GM12878 (cell line): ENCODE results near the gene TK1. TPM values are rescaled to one million over a fixed set of nuclear protein-coding genes. Genes with fewer than 3 reads are reported as not detected.

Experiments
- ATAC-seq: fragments of 200-7000 bp; cut with Tn5 transposase; 3 replicates; pipeline ENCODE4 v1.9.1; 2020; ENCODE audit warnings: mild to moderate bottlenecking, moderate library complexity
- BruUV-seq: library from RNA; stranded (reverse); fragments of 400-500 nt; replicated peaks from 2 replicates; lab custom pipeline; 2021; lab: Mats Ljungman, UMichigan
- CTCF ChIA-PET: fragments of 300-600 bp; sonication (Branson Sonifier 250); formaldehyde crosslinking; extraction: SDS; loops from one replicate; lab custom pipeline; 2021; ENCODE audit warnings: inconsistent platforms; lab: Yijun Ruan, JAX
- POLR2A ChIA-PET: fragments of 350-600 bp; formaldehyde crosslinking; extraction: SDS; loops from one replicate; lab custom pipeline; 2021; ENCODE audit warnings: inconsistent platforms; lab: Charles Lee
- RAD21 ChIA-PET: fragments of 300-600 bp; sonication (Branson Sonifier 250); formaldehyde crosslinking; loops from one replicate; lab custom pipeline; 2023; ENCODE audit warnings: antibody characterized with exemption; ENCODE audit not compliant: unreplicated experiment; lab: Charles Lee
- SMC1A ChIA-PET: fragments of 300-600 bp; sonication (Branson Sonifier 250); formaldehyde crosslinking; loops from one replicate; lab custom pipeline; 2023; ENCODE audit not compliant: unreplicated experiment, uncharacterized antibody; lab: Charles Lee
- DNase-seq: peaks from one replicate; pipeline ENCODE4 v3.0.0-alpha.2; 2011; ENCODE audit warnings: low read depth, low spot score
- FAIRE-seq: peaks from 3 replicates; lab custom pipeline; 2011; peaks lifted over from hg19 to GRCh38; lab: Jason Lieb, UNC
- H2AFZ ChIP-seq: 2 replicates; pipeline ENCODE4 v1.6.0; 2011; ENCODE audit warnings: low read depth, low read length, control low read depth; ENCODE audit not compliant: control insufficient read depth
- H3K27ac ChIP-seq: 2 replicates; pipeline ENCODE4 v1.5.1; 2011; ENCODE audit warnings: control low read depth; ENCODE audit not compliant: control insufficient read depth, insufficient read depth
- H3K27me3 ChIP-seq, 2 experiments: replicated peaks in 1 of 2; 2 replicates each; pipeline versions ENCODE4 v1.6.0 to v1.6.1; 2011; ENCODE audit warnings: low read length in 1 of 2; ENCODE audit not compliant: control insufficient read depth in 2 of 2, insufficient read depth in 2 of 2
- H3K36me3 ChIP-seq, 2 experiments: 2 replicates each; pipeline ENCODE4 v1.5.1; 2011; ENCODE audit warnings: low read length in 1 of 2; ENCODE audit not compliant: control insufficient read depth in 2 of 2, insufficient read depth in 2 of 2
- H3K4me1 ChIP-seq: 2 replicates; pipeline ENCODE4 v1.6.1; 2011; ENCODE audit warnings: mild to moderate bottlenecking, low read length, moderate library complexity, mixed read lengths; ENCODE audit not compliant: control insufficient read depth, insufficient read depth
- H3K4me2 ChIP-seq: 2 replicates; pipeline ENCODE4 v1.6.0; 2011; ENCODE audit warnings: control low read depth; ENCODE audit not compliant: control insufficient read depth, insufficient read depth
- H3K4me3 ChIP-seq: fragments of 200-600 bp; sonication (generic); 2 replicates; pipeline ENCODE4 v1.5.1; 2016
- H3K79me2 ChIP-seq: 2 replicates; pipeline ENCODE4 v1.6.0; 2011; ENCODE audit warnings: low read length; ENCODE audit not compliant: control insufficient read depth, insufficient read depth
- H3K9ac ChIP-seq: 2 replicates; pipeline ENCODE4 v1.8.0; 2011; ENCODE audit warnings: low read length, control low read depth, mixed read lengths; ENCODE audit not compliant: control insufficient read depth, insufficient read depth
- H3K9me3 ChIP-seq: replicated peaks from 3 replicates; pipeline ENCODE4 v1.5.1; 2011; ENCODE audit warnings: mild to moderate bottlenecking, low read length; ENCODE audit not compliant: control insufficient read depth, insufficient read depth
- H4K20me1 ChIP-seq: 2 replicates; pipeline ENCODE4 v1.6.0; 2011; ENCODE audit not compliant: control insufficient read depth, insufficient read depth
- NR2C2 ChIP-seq: IDR thresholded peaks from 2 replicates; pipeline ENCODE4 v1.6.1; 2011; ENCODE audit warnings: borderline replicate concordance, low read depth; ENCODE audit not compliant: control insufficient read depth, insufficient read length
- POLR2A ChIP-seq: IDR thresholded peaks from 2 replicates; pipeline ENCODE4 v1.6.1; 2011; ENCODE audit warnings: low read depth, mild to moderate bottlenecking, low read length
- POLR2AphosphoS2 ChIP-seq: IDR thresholded peaks from 2 replicates; pipeline ENCODE4 v1.6.1; 2011; ENCODE audit warnings: low read depth, mild to moderate bottlenecking, low read length, improper control_type of control experiment, moderate library complexity
- TCF7 ChIP-seq: IDR thresholded peaks from 2 replicates; pipeline ENCODE4 v1.6.1; 2014; ENCODE audit warnings: antibody characterized with exemption, borderline replicate concordance
- ZBED1 ChIP-seq: IDR thresholded peaks from 2 replicates; pipeline ENCODE4 v1.6.1; 2016; ENCODE audit warnings: borderline replicate concordance
- WGBS: methylation state at CpG from one replicate; pipeline ENCODE4 v1.1.6; 2016; ENCODE audit warnings: low lambda C conversion rate; ENCODE audit not compliant: insufficient replicate concordance, insufficient coverage; ENCODE audit errors: missing lambda C conversion rate; 5-methylcytosine and 5-hydroxymethylcytosine counted together
- in situ Hi-C: fragments of 300-500 bp; cut with MboI; formaldehyde crosslinking; loops from 9 replicates; pipeline ENCODE4 v1.14.3; 2018; ENCODE audit warnings: mixed read lengths
- intact Hi-C: fragments of 100-400 bp; cut with micrococcal nuclease; formaldehyde crosslinking; loops from one replicate; pipeline ENCODE4 v1.14.2; 2022; ENCODE audit not compliant: unreplicated experiment
- polyA plus RNA-seq, 11 experiments: library from polyadenylated mRNA; depleted of rRNA in 4 of 11; unstranded in 6 of 11; stranded (reverse) in 5 of 11; fragments of >200 nt; fragmentation: Nextera tagmentation in 4 of 11; fragmentation: Illumina TruSeq in 1 of 11; extraction: Ambion mirVana in 4 of 11; extraction: Trizol in 1 of 11; gene quantifications; 1 replicate in 1 of 11; 2 replicates in 10 of 11; pipeline versions ENCODE4 v1.2.1 to v1.2.3, GENCODE V29; 2011 to 2016; ENCODE audit warnings: inconsistent platforms in 2 of 11, missing spikeins in 2 of 11, low read depth in 1 of 11
- total RNA-seq, 4 experiments: library from RNA; depleted of rRNA in 3 of 4; stranded (reverse); fragments of >200 nt in 3 of 4; fragmentation: Illumina TruSeq in 1 of 4; extraction: Trizol in 1 of 4; gene quantifications; 2 replicates each; pipeline versions ENCODE4 v1.2.1 to v1.2.3, GENCODE V29; 2013 to 2021

The TK1 gene
- total and polyA plus RNA-seq, 10 of the 15 experiments (the other 5 are each of a cell fraction or from before 2014, with no cell fraction given), result 4.6 to 175 (median 77.9) TPM

- in situ Hi-C loops (no loop called here), intact Hi-C loops (no loop called here)
- Histone ChIP-seq H3K9ac (peak overlapping the region; percentile 26; the same call in 1 of the 2 replicates), H3K4me1 (peaks cover 75% of the 10 kb centered on the region), H3K9me3 (no peaks in the 10 kb centered on the region), H3K4me2 (no peak overlapping the region), H2AFZ (no peak overlapping the region), H3K27me3 (no peaks in the 10 kb centered on the region), H3K79me2 (peaks cover 6% of the 10 kb centered on the region), H3K27ac (peak overlapping the region; percentile 77), H3K36me3 (peaks cover 0 to 5% of the 10 kb centered on the region in 2 experiments; a peak in 3 of 4 replicates), H3K4me3 (no peak overlapping the region), H4K20me1 (no peaks in the 10 kb centered on the region)
- no peak for TF ChIP-seq TCF7
- TF ChIP-seq POLR2A, result peak; percentile 58
- no peak for TF ChIP-seq NR2C2
- 0 out of 2 replicates have a peak, but pooled peaks have one; percentile 38 for TF ChIP-seq POLR2AphosphoS2
- TF ChIP-seq ZBED1, result peak; percentile 34; the same call in 1 of the 2 replicates
- no peak for DNase-seq
- ChIA-PET RAD21 (interaction anchor here (0.9 to 3.3 kb wide), 12 partner anchors 11 to 123 kb away, joined by 3 to 29 read pairs (median 4); partner anchors contain the start of gene TMC8), CTCF (interaction anchor here (0.8 to 5.0 kb wide), 7 partner anchors 8 to 31 kb away, joined by 3 to 51 read pairs (median 5); no protein-coding TSS in a partner anchor), POLR2A (interaction anchor here (0.7 to 5.1 kb wide), 15 partner anchors 9 to 35 kb away, joined by 3 to 37 read pairs (median 9); partner anchors contain the start of genes SYNGR2, TMC6 and TMC8), SMC1A (interaction anchor here (0.8 to 1.9 kb wide), 9 partner anchors 8 to 33 kb away, joined by 3 to 9 read pairs (median 5); no protein-coding TSS in a partner anchor)
- FAIRE-seq, result no peak
- BruUV-seq, result no TSS peak
- no peak for ATAC-seq
- 82% methylated on average over 21 of the region's 21 CpGs for WGBS
Measured at GRCh38 chr17:78143214-78144146, 43.4 kb downstream of the TK1 start.
